GM21360 (cell line): Measurements from ENCODE around the gene DIDO1.
A peak's percentile ranks its signal among the peaks of the same experiment; 100 is the strongest.

Source experiments
- ATAC-seq: cut with Tn5 transposase; IDR thresholded peaks from one replicate; pipeline ENCODE4 v1.9.1; 2021; ENCODE audit warnings: mild to moderate bottlenecking, moderate library complexity; ENCODE audit not compliant: unreplicated experiment

DIDO1 gene

DNA sequence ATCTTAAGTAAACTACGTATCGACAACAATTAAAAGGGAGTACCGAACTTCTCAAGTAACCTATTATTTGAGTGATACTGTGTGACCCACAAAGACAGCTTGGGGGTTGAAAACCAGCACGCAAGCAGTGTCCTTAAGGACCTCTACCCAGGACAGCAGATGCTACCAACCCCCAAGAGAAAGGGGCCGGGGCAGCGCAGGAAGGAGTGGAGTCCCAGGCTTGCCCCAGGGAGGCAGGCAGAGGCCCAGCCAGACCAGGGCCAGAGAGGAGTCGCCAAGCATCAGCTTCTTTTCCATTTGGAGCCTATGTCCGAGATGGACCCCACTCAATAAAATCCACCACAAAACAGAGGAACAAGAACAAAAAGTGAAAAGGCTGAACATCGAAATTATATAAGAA is 11.9 kb downstream of the DIDO1 start:
- ATAC-seq = no peak

DNA sequence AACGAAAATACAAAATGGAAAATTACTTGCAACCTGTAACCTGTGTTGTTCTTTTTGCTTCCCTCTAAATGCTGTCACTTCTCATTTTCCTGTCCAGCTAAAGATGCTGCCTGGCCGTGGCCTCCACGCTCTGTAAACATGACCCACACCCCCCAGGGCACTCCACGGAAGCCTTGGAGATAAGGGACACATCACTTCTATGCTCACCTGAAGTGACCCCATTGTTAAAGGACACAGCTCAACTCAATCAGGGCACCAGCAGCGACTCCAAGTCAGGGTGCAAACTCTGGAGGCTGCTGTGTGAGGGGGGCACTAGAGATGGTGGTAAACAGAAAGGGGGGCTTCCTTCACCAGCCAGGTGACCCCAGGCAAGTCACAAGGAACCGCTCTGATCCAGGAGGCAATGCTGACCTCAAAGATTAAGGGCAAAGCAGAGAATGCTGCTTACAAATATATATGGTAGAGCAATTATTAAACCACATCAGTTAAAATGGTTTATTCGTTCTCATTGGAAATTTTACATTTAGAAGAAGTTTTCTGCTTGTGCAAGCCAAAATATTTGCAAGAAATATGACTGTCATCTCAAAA is 13.2 kb downstream of the DIDO1 start:
- no peak for ATAC-seq

DNA sequence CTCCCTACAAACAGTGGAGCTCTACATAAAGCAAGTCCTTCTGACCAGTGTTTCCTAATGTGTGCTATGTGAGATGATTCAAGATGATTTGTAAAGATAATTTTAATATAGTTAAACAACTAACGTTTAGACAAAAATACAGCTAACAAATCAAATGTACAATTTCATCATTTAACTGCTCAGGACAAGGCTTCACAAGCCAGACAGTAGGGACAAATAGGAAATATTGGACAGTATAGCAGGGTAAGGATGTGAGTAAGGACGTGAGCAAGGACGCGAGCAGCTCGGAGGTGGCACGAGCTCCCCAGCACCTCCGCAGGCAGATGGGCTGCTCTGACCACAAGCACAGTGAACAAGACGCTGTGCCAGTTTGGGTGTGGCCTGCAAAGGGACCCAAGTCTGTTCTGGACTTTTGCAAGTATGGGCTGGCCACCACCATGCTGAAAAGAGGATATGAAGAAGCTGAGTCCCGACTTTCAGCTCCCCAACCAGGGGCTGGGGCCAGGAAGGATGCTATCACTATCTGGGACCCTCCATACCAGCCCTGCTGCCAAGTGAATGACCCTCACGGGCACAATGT is 14.5 kb downstream of the DIDO1 start:
- ATAC-seq = no peak

DNA sequence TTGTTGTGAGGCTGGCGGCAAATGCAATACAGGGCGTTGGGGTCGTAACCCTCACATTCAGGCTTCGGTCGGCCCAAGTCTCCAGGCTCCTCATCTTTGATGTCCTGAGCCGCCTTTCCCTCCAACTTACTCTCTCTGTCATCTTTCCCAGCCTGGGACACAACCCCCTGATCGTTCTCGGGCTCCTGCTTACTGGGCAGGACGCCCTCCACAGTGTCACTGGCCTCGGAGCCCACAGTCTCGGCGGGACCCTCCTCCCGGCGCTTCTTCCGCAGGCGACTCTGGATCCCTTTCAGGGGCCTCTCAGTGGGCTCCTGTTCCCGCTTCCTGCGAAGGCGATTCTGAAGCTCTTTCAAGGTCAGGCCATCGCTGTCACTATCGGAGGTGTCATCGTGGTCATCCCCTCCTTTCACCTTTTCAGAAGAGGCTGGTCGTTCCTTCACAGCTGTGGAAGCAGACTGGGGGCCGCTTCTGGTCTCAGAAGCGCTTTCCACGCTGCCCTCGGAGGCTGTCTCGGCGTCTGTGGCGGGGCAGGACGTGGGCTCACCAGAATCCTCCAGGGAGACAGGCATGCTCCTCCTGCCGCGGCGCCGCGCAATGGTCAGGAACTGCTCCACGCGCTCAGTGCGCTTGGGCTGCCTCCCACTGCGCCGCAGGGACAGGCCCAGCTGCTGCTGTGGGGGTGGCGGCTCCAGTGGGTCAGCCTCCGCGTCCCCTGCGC is 15.4 kb downstream of the DIDO1 start:
- ATAC-seq = no peak

DNA sequence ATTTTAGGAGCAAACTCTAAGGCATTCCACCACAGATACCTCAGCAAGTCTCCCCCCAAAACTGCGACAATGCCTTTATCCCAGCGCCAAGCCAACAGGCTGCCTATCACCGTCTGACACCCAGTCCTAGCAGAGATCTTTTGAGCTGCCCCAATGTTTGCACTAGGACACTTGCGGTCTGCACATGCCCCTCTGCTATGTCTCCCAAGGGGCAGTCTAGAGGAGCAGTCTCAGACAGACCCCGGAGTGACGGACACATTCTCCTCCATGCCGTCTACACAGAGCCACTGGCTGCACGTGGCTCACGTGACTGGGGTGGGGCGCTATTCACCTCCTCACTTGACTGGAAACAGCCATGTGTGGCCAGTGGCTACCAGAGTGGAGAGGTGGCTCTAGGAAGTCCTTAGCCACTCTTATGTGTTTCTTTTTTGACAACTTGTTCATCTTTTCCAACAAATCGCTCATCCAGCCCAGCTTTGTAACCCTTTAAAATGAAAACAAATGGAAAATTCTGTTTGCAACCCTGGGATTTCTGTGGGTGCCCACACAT is 16.0 kb downstream of the DIDO1 start:
- no peak for ATAC-seq

DNA sequence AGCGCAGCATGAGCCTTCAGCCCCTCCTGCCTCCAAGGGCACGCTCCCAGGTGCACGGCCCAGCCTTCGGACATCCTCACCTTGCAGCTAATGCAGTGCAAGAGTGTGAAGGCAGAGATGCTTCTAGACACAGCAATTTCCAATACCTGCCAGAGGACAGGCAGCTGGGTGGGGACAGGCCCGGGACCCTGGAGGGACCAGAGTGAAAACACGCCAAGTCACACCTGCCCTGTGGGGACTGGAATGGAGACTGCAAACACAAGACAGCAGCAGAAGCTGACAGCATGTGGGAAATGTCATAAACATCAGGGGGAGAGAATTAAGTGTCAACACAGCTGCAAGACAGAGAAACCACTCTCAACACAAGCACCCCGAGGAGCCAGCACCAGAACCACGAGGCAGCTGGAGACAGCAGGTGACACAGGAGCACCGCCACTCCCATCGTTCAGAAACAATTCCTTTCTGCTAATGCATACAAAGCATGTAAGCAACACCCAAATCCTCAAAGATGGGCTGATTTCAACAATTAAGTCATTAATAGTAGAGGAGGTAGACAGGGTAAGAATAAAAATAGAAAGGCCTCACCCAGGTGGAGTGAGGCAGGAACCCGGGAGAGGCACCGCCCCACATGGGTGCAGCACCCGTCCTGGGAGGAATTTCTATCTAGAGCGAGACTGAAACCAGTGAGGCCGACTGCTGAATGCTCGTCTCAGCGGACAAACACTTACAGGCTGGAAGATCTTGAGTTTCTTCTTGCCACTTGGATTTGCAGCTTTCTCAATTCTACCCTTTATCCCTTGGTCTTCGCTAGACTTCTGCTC is 17.1 kb downstream of the DIDO1 start:
- ATAC-seq = no peak

DNA sequence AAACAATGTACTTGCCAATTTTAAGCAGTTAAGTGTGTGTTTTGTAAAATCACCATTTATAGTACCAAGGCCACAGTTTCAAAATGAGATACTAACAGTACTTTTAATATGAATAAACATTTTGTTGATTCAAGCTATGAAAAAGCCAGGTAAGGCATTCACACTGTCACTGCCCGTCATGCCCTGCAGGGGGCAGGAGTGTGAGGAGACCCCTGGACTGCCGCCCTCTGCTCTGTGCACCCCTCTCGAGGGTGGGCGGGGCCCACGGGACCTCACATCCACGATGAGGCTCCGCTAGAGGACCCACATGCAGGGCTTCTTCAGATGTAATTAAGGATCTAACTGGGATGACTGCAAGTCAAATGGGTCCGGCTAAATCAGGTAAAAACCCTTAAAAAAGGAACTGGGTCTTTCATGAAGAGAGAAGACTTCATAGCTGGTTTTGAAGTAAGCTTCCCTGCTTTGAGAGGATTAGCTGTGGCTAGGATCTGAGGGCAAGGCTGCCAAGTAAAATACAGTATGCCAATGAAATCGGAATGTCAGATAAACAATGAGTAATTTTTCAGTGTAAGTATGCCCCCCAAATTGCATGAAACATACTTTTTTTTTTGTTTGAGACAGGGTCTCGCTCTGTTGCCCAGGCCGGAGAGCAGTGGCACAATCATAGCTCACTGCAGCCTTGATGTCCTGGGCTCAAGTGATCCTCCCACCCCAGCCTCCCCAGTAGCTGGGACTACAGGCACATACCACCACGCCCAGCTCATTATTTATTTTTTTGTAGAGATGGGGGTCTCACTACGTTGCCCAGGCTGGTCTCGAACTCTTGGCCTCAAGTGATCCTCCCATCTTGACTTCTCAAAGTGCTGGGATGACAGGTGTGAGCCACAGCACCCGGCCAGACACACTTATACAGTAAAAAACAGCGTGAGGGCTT is 18.7 kb downstream of the DIDO1 start:
- ATAC-seq = no peak

DNA sequence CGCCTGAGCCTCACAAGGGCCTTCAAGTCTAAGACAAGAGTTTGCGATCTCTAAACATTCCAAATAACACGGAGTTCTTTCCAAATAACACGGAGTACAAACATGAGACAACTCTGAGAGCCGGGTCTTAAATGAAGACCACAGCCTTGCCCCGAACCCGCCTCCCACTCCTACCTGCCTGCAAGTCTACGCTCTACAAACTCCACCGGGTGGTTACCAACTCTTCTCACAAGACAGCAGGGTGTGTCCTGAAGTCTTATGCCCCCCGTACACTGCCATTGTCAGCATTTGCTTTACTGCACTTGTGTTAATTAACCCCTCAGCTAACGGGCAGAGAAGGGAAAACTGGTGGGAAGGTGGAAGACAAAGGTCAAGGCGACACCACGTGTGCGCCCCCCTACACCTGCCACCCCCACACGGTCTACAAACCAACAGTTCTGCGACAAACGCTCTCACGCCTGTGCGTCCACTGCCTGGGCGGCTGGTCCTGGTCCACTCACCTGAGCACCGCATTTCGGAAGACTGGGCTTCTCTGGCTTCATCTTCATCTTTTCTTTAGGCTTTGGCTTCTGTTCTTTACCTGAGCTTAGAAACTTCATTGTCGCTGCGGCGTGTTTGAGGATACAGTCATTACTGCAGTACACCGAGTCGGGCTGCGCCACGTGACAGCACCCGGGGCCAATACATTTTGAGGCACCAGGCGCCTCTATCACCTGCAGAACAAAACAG is 19.5 kb downstream of the DIDO1 start:
- ATAC-seq = no peak

DNA sequence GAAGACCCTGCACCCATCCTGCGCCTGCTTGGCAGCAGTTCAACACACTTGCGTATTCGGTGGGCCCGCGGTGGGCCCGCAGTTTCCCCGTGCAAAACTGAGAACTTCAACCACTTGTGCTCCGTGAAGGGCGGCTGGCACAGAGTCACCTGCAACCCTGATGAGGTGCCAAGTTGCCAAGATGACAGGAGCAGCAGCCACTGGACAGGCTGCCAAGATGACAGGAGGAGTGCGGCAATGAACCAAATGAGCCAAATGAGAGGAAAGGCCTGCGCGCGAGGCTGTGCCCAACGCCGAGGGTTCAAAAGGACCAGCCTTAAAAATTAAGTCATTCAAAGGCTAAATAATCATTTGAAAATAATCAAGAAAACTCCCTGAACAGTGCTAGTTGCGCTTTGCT is 20.1 kb downstream of the DIDO1 start:
- no peak for ATAC-seq

DNA sequence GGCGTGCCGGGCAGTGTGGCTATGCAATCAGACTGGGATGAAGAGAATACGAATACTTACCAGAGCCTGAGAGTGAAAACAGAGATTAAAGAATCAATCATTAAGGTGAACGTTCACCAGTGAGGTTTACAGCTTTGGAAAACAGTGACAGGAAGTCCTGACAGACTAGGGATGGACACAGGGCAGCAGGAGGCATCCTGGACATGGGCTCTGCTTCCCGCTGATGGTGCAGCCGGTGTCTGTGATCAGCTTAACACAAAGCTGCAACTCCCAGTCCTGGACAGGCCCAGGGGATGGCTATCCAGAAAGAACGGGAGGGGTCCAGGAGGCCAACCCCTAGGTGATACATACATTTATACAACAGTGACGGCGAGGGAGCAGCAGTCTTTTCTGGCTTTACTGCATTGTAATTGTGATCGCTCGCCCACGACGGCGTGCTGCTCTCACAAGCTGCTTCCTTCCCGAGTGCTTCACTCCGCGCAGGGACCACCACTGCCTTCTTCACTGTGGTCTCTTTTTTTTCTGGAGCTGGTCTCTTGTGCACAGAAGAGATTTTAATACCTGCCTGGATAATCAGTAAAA is 20.7 kb downstream of the DIDO1 start:
- ATAC-seq = no peak

DNA sequence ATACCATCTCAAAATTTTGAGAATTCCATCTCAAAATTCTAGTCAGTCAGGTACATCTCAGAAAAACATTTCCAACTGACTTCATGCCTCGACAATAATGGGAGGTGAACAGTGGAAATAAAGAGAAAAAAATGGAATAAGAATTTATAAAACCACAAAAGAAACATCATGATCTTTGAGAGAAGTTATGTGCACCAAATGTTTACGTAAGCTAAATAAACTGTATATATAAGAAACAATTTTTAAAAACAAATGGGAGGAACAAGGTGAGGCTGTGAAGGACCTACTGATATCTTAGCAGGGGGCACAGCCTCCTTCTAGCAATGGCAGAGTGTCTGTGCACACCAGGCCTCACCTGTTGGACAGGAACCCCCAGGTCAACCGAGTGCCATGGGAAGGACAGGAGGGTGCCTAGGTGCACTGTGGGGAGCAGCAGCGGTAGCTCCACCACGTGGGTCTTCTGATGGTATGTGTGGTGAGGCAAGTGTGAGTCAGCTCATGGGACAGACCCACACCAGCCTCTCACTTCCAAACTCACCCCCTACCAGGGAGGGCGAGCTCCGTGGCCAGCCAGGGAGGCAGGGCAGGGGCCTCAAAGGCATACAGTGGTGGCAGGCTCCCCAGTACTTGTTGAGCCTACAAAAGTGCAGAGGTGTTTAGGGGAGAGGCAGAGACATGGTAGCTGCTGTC is 23.2 kb downstream of the DIDO1 start:
- ATAC-seq = no peak

DNA sequence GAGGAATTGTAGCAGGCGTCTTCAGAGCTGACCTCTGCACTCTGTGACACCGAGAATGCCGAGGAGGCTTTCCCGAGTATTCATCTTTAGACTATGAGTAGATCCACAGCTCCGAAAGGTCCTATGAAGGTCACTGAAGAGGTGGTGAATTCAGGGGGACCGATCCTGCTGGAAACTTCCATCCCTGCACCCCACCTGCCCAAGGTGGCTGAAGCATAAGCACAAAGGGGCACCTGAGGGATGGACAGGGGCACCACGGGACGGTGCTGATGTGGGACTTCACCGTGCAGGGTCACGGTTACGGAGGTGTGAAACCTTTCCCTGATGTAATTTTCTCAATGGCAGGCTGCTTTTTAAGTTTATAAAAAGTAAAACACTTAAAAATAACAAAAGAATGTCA is 24.4 kb downstream of the DIDO1 start:
- ATAC-seq = no peak

DNA sequence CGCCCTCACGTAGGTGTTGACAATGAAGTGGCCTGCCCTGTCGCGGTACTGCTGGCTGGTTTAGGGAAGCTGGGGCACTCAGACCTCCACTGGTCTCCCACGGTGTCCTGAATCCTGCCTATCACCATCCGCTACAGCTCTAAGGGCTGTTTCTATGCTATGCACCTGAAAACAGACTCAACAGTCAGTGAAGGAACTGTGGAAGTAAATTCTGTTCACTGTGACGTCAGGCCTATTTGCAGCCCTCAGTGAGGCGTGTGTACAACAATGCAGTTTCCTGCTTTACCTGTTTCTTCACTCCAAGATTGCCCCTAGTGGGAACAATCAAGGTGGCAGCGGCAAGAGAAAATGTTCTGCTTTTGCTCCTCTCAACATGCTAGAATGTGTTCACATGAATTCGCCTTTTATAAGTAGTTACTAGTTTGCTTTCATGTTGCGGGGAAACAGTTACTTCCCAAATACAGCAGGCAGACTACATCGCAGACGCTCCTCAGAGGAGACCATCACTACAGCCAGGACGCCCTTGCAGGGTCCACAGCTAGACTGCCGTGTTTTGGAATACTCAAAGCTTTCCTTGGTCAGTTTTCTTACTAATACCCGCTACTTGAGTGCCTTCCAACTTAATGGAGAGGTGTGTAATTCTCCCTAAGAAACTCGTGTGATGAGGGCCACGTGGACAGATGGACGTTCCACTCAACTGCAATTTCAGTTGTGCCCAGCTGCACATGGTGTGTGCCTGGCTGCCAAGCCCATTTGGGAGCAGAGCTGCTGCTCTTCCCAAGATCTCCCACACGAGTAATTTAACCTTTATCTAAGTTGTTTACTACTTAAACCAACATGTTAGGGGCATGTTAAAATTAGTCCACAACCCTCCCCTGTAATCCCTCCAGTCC is 25.4 kb downstream of the DIDO1 start:
- ATAC-seq = no peak

DNA sequence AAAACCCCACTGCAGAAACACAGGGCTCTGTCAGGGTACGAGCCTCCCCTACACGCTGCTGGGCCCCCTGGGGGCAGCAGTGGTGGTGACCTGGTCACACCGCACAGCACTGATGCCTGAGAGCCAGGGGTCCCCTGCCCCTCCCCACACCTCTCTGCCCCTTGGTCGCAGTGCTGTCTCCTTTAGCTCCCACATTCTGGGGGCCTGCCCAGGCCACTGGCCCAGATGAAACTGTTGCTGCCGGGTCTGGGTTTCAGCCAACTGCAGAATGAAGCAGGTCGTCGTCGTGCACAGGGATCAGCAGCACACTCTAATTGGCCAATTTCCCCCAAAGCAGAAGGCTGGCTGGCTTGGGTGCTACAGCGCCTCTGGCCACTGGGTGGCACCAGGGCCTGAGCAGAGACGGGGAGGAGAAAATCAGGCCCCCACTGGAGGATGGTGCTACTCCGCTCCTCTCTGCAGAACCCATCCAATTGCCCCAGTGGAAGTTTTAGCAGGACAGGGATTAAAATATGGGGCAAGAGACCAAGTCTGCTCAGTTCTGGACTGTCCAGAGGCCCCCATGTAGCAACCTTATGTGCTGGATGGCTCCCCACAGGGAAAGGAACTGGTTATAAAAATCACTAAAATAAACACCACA is 26.1 kb downstream of the DIDO1 start:
- ATAC-seq = peak; percentile 66

DNA sequence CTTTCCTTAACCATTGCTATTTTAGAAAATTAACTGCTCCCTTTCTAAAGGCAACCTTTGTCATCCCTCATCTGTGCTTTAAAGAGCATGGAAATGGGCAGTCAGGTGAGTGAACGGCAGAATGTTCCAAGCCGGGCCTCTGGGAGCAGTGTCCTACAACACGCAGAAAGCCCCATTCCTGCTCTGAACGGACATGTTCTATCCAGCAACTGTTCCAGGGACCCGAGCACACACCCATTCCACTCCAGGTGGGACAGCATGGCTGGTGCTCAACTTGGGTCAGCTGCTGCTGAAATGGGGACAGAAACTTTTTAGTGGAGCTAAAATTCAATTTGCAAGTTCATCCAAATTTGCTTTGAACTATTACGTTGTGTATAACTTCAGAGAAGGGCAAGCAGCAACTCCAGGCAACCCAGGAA is 26.7 kb downstream of the DIDO1 start:
- ATAC-seq = no peak

DNA sequence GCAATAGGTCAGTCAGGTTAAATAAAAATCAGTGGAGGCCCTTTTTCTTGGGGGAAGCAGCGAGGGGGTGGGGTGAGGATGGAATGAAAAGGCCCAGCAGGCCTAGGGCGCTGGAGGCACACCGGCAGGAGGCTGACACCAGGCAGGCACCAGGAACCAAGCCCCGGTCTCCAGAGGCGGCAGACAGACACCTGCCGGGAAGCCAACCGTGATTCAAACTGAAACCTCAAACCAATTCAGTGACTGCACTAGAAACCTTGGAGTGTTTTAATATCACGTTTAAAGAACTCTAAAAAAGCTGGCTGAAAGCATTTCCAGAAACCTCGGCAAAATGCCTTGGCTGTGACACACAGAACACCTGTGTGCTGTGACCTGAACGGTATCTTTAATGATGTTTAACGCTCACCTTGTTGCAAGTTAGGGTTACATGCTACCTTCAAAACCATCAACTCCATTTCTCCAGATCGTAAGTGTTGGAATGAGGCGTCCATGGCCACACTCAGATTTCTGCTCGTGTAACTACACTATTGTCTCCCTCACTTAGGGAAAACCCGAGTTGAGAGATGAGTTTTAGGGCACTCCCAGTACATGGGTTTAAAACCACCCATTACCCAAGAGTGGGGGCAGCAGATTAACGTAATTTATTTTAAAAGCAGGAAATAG is 27.2 kb downstream of the DIDO1 start:
- ATAC-seq = no peak
